Measurements from ENCODE around the gene LARGE1. TPM values are rescaled to one million over a fixed set of nuclear protein-coding genes. Genes with fewer than 3 reads are reported as not detected.

LARGE1 gene
- total and polyA plus RNA-seq, 2 of the 4 experiments (the other 2 are of a cell fraction), result 6.2 to 12.4 TPM

GRCh38 chr22:33806191-33806590 lies 114.1 kb downstream of the LARGE1 start:
- CTCF ChIA-PET, result no interaction called here
- Histone ChIP-seq H3K4me2 (ENCODE audit: low read depth, low read length) (peak overlapping the region; percentile 67), H2AFZ (replicated peaks; ENCODE audit: low read length, poor library complexity) (no peak overlapping the region), H3K9ac (ENCODE audit: low read depth, low read length) (no peak overlapping the region), H2BK20ac (ENCODE audit: low read depth, low read length) (no peak overlapping the region; the same call in 1 of the 2 replicates), H3K36me3 (ENCODE audit: control insufficient read depth, insufficient read depth, low read length) (no peaks in the 10 kb centered on the region), H2AK9ac (replicated peaks; ENCODE audit: low read depth, low read length, poor library complexity) (no peak overlapping the region), H3K23ac (ENCODE audit: low read depth, low read length) (no peak overlapping the region), H3K9me3 (ENCODE audit: control insufficient read depth, insufficient read depth, low read length) (no peaks in the 10 kb centered on the region), H4K8ac (ENCODE audit: low read depth in 2 of 2, low read length in 2 of 2) (0 out of 4 replicates have a peak overlapping the region, but pooled peaks of 1 of the 2 experiments have one; percentile 25), H4K20me1 (ENCODE audit: insufficient read depth, low read length) (peaks cover 12% of the 10 kb centered on the region; the same call in 1 of the 2 replicates), H4K5ac (ENCODE audit: low read depth, low read length) (peak overlapping the region; percentile 61; the same call in 1 of the 2 replicates), H3K4me1 (ENCODE audit: control insufficient read depth, insufficient read depth, low read length) (peaks cover 11% of the 10 kb centered on the region), H3K4ac (ENCODE audit: low read depth, low read length) (no peak overlapping the region; the same call in 1 of the 2 replicates), H3K18ac (ENCODE audit: low read depth, low read length) (no peak overlapping the region), H3K27ac (ENCODE audit: insufficient read depth, low read length) (no peak overlapping the region), H3K79me1 (ENCODE audit: low read depth in 1 of 2, low read length in 2 of 2) (peaks cover 28 to 47% of the 10 kb centered on the region in 2 experiments), H3K14ac (replicated peaks; ENCODE audit: low read depth, low read length) (0 out of 2 replicates have a peak overlapping the region, but pooled peaks have one; percentile 3), H3K56ac (ENCODE audit: extremely low read depth, insufficient read depth, low read length) (no peak overlapping the region), H2BK15ac (ENCODE audit: low read depth, low read length) (no peak overlapping the region), H2BK120ac (ENCODE audit: low read depth, low read length) (0 out of 2 replicates have a peak overlapping the region, but pooled peaks have one; percentile 44), H2AK5ac (ENCODE audit: low read depth, low read length) (no peak overlapping the region; the same call in 1 of the 2 replicates), H3K27me3 (ENCODE audit: control insufficient read depth, insufficient read depth, low read length) (no peaks in the 10 kb centered on the region), H3K9me1 (ENCODE audit: insufficient read depth, low read length) (peaks cover 22% of the 10 kb centered on the region), H4K91ac (ENCODE audit: insufficient read depth, low read depth, low read length) (no peak overlapping the region), H2BK5ac (ENCODE audit: low read depth, low read length, poor library complexity, severe bottlenecking) (no peak overlapping the region), H3K4me3 (ENCODE audit: insufficient read depth, low read depth, low read length) (no peak overlapping the region)
- intact Hi-C loops (cut with micrococcal nuclease) (loop anchor here (10.0 kb wide), 1 partner anchor 291 kb away; no protein-coding TSS in a partner anchor), dilution Hi-C loops (cut with HindIII; ENCODE audit: low sequenced_read_pairs, unreplicated experiment) (no loop called here), in situ Hi-C loops (cut with MboI; ENCODE audit: low sequenced_read_pairs) (no loop called here)
- TF ChIP-seq SMC3 (IDR thresholded peaks at IDR 0.05; ENCODE audit: low read depth, low read length), result no peak
- 0 out of 2 replicates have a peak, but pooled peaks have one; percentile 10 for TF ChIP-seq BHLHE40 (IDR thresholded peaks at IDR 0.05; ENCODE audit: low read depth, low read length)
- 33% methylated on average over 3 of the region's 3 CpGs; no CpG with 5 or more reads in 1 of the 2 experiments for WGBS, 2 experiments (ENCODE audit: extremely low coverage in 2 of 2, insufficient read length in 1 of 2)
- ATAC-seq (ENCODE audit: low read depth) (no peak), DNase-seq (peak; percentile 20)
- BruUV-seq (replicated peaks), result no TSS peak
- POLR2A ChIA-PET (ENCODE audit: unreplicated experiment), result no interaction called here

Data from IMR-90 (cell line).